Endodermal cell (in vitro differentiated cells): ENCODE measurements around the gene TRIM44. TPM values are rescaled to one million over a fixed set of nuclear protein-coding genes. Genes with fewer than 3 reads are reported as not detected.

Experiments used
- DNase-seq: peaks from one replicate; pipeline ENCODE4 v3.0.0-alpha.2; 2017
- H3K27ac ChIP-seq: 2 replicates; pipeline ENCODE4 v1.5.1; 2013; ENCODE audit warnings: mild to moderate bottlenecking, low read depth, low read length, moderate library complexity
- H3K27me3 ChIP-seq: 2 replicates; pipeline ENCODE4 v1.6.1; 2013; ENCODE audit warnings: mild to moderate bottlenecking, low read length, moderate library complexity; ENCODE audit not compliant: insufficient read depth, control insufficient read depth, poor library complexity, severe bottlenecking
- H3K36me3 ChIP-seq: 2 replicates; pipeline ENCODE4 v1.7.0; 2013; ENCODE audit warnings: mild to moderate bottlenecking, low read length, moderate library complexity; ENCODE audit not compliant: control insufficient read depth, insufficient read depth
- H3K4me1 ChIP-seq: one replicate; pipeline ENCODE4 v1.7.0; 2013; ENCODE audit warnings: low read length; ENCODE audit not compliant: control insufficient read depth, insufficient read depth
- H3K4me3 ChIP-seq: 2 replicates; pipeline ENCODE4 v1.5.1; 2013; ENCODE audit warnings: mild to moderate bottlenecking, low read length, moderate library complexity
- H3K9ac ChIP-seq: 2 replicates; pipeline ENCODE4 v1.6.1; 2013; ENCODE audit warnings: mild to moderate bottlenecking, low read length, moderate library complexity; ENCODE audit not compliant: poor library complexity, severe bottlenecking; ENCODE audit errors: extremely low read depth
- H3K9me3 ChIP-seq: 2 replicates; pipeline ENCODE4 v1.6.1; 2013; ENCODE audit warnings: mild to moderate bottlenecking, low read length, moderate library complexity; ENCODE audit not compliant: control insufficient read depth
- H3K27ac Mint-ChIP-seq: 2 replicates; pipeline ENCODE4 v1.8.0; 2020; ENCODE audit warnings: mixed read lengths
- H3K27me3 Mint-ChIP-seq: 2 replicates; pipeline ENCODE4 v1.8.0; 2021; ENCODE audit warnings: mild to moderate bottlenecking, mixed read lengths; ENCODE audit not compliant: insufficient read depth
- H3K36me3 Mint-ChIP-seq: 2 replicates; pipeline ENCODE4 v1.8.0; 2020; ENCODE audit warnings: low read depth, mixed read lengths
- H3K4me1 Mint-ChIP-seq: 2 replicates; pipeline ENCODE4 v1.8.0; 2020; ENCODE audit warnings: mixed read lengths
- H3K4me3 Mint-ChIP-seq: 2 replicates; pipeline ENCODE4 v1.8.0; 2020; ENCODE audit warnings: mild to moderate bottlenecking, moderate library complexity, mixed read lengths
- H3K9me3 Mint-ChIP-seq: 2 replicates; pipeline ENCODE4 v1.8.0; 2020; ENCODE audit warnings: mild to moderate bottlenecking, mixed read lengths
- WGBS, 2 experiments: methylation state at CpG; one replicate each; pipeline versions ENCODE4 v1.1.5 to v1.1.7; 2013; ENCODE audit warnings: missing lambda C conversion rate in 2 of 2, mixed read lengths in 1 of 2; ENCODE audit not compliant: insufficient coverage in 1 of 2, insufficient read length in 1 of 2; 5-methylcytosine and 5-hydroxymethylcytosine counted together
- total RNA-seq, 2 donors: library from RNA; stranded (reverse); fragmentation: NEBNext Ultra II Directional in 1 of 2; extraction: Animal tissue kit (Norgen Biotek cat#: 25700) in 1 of 2; gene quantifications; 2 replicates in 1 of 2; 3 replicates in 1 of 2; pipeline ENCODE4 v1.2.1, GENCODE V29; 2021
- TF ChIP-seq, protein P1 (sequence below): fragments of 200-600 bp; sonication (generic); conservative IDR thresholded peaks from 2 replicates; pipeline ENCODE4 v1.5.0; 2021; ENCODE audit warnings: antibody characterized with exemption, mild to moderate bottlenecking

Gene TRIM44
- total RNA-seq, 2 donors from 2014 or later: 48.5 to 63.8 TPM

DNA sequence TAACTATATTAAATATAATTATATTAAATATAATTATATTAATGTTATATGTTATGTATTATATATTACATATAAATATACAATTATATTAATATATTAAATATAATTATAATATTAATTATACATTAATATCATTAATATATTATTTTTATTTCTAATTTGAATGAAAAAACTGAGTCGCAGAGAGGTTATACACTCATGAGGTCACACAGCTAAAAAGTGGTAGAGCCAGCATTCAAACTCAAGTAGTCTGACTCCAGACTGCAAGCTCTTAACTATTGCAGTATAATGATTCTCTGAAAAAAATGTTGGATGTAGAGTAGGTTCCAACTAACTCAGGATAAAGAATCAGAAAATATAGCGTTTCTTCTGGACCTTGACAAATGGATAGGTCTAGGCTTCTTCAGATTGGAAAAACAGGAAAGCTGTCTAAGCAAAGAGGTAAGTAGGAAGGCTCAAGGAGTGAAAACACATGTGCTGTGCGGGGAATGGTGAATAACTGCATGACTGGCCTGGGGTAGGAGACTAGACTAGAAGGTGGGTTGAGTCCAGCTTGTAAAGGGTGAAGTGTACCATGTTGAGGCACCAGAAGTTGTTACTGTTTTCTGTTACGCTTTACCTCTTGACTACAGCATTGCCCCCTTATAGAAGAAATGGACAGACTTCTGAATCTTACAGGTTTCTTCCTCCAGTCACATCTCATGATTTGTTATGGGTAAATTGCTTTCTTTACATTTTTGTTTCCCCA, 80.3 kb downstream of the TRIM44 start:
- TF ChIP-seq, protein P1, sequence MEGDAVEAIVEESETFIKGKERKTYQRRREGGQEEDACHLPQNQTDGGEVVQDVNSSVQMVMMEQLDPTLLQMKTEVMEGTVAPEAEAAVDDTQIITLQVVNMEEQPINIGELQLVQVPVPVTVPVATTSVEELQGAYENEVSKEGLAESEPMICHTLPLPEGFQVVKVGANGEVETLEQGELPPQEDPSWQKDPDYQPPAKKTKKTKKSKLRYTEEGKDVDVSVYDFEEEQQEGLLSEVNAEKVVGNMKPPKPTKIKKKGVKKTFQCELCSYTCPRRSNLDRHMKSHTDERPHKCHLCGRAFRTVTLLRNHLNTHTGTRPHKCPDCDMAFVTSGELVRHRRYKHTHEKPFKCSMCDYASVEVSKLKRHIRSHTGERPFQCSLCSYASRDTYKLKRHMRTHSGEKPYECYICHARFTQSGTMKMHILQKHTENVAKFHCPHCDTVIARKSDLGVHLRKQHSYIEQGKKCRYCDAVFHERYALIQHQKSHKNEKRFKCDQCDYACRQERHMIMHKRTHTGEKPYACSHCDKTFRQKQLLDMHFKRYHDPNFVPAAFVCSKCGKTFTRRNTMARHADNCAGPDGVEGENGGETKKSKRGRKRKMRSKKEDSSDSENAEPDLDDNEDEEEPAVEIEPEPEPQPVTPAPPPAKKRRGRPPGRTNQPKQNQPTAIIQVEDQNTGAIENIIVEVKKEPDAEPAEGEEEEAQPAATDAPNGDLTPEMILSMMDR: no peak
- Histone ChIP-seq H3K9ac (no peak overlapping the region), H3K9me3 (no peaks in the 10 kb centered on the region), H3K27me3 (no peaks in the 10 kb centered on the region), H3K4me3 (no peak overlapping the region), H3K36me3 (no peaks in the 10 kb centered on the region), H3K4me1 (no peaks in the 10 kb centered on the region), H3K27ac (no peak overlapping the region)
- DNase-seq: no peak
- H3K9me3 Mint-ChIP-seq: no peaks in the 10 kb centered on the region
- no peak overlapping the region for H3K27ac Mint-ChIP-seq
- no peak overlapping the region for H3K4me3 Mint-ChIP-seq
- peaks cover 7% of the 10 kb centered on the region for H3K36me3 Mint-ChIP-seq
- no peaks in the 10 kb centered on the region for H3K27me3 Mint-ChIP-seq
- 93 to 99% methylated on average over 1 to 4 of the region's 4 CpGs for WGBS, 2 experiments
- H3K4me1 Mint-ChIP-seq: peaks cover 8% of the 10 kb centered on the region

DNA sequence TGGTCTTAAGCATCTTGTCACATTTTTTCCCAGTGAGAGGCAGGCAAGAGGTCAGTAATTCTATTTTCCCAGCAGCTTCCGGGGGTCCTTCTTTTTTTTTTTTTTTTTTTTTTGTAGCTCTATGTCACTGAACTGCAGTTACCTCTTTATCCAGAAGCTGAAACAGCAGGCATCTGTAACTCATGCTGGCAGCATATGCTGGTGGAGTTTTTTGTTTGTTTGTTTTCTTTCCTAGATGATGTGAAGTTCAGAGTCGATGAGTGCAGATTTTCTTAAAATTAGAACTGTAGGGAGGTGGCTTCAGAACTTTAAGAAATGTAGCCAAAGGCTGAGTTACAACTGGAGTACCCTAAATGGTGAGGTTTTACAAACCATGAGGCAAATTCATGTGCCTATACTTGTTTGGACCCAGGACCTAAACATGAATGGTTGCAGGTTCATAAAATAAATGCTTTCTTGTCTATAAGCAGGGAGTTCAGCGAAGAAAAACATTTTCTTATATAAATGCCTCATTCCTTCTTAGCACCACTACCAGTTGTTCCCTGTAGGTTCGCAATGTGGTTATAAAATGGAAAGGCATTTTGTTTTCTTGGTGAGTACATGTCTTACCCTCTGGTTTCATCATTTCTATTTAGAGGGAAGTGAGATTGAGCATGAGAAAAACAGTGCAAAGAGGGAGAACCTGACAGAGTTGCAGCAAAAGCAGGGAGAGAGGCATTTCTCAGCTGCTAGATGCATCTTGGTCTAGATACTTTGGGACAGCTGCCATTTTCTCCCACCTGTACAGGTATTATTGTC, 84.0 kb downstream of the TRIM44 start:
- Histone ChIP-seq H3K36me3 (no peaks in the 10 kb centered on the region), H3K27me3 (no peaks in the 10 kb centered on the region), H3K9me3 (no peaks in the 10 kb centered on the region), H3K4me3 (no peak overlapping the region), H3K4me1 (no peaks in the 10 kb centered on the region), H3K27ac (no peak overlapping the region), H3K9ac (no peak overlapping the region)
- Mint-ChIP-seq H3K9me3 (no peaks in the 10 kb centered on the region), H3K36me3 (peaks cover 3% of the 10 kb centered on the region), H3K27ac (no peak overlapping the region), H3K4me3 (no peak overlapping the region), H3K4me1 (peaks cover 8% of the 10 kb centered on the region), H3K27me3 (no peaks in the 10 kb centered on the region)
- TF ChIP-seq, protein P1: no peak
- no peak for DNase-seq
- WGBS, 2 experiments: 90 to 91% methylated on average over 2 to 4 of the region's 4 CpGs

DNA sequence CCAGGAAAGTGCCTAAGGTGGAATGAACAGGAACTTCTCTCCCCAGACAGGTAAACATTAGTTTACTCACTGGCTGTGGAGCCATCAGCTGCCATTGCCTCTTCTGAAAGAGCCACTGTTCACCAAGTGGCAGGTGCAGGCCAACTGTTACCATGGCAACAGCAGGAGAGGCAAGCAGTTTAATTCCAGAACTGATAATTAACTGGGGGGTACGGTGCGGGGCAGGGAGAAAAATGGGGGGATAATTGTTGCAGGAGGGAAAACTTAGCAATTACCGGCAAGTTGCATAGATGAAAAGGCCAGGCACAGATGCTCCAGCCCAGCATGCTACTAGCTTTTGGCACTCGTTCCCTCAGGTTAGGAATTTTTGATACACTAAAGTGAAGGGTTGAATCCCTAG, 85.1 kb downstream of the TRIM44 start:
- TF ChIP-seq, protein P1: no peak
- no peak overlapping the region for H3K27ac ChIP-seq
- H3K9me3 ChIP-seq: no peaks in the 10 kb centered on the region
- no peak overlapping the region for H3K4me3 Mint-ChIP-seq
- no peak overlapping the region for H3K9ac ChIP-seq
- no peaks in the 10 kb centered on the region for H3K9me3 Mint-ChIP-seq
- DNase-seq: no peak
- H3K36me3 ChIP-seq: no peaks in the 10 kb centered on the region
- no peaks in the 10 kb centered on the region for H3K4me1 ChIP-seq
- H3K36me3 Mint-ChIP-seq: peaks cover 3% of the 10 kb centered on the region
- no peaks in the 10 kb centered on the region for H3K27me3 ChIP-seq
- no peak overlapping the region for H3K27ac Mint-ChIP-seq
- 93 to 94% methylated on average over 4 of the region's 4 CpGs for WGBS, 2 experiments
- H3K4me3 ChIP-seq: no peak overlapping the region
- no peaks in the 10 kb centered on the region for H3K27me3 Mint-ChIP-seq
- H3K4me1 Mint-ChIP-seq: peaks cover 17% of the 10 kb centered on the region
